Astrocyte of the spinal cord (primary cell): Measurements from ENCODE around the gene ATP5F1D.

Source experiments
- DNase-seq: peaks from one replicate; pipeline ENCODE4 v3.0.0; 2011; ENCODE audit warnings: low read depth, low spot score
- H3K4me3 ChIP-seq: 2 replicates; pipeline ENCODE4 v1.5.1; 2011; ENCODE audit warnings: low read depth, mild to moderate bottlenecking, low read length, moderate library complexity
- in situ Hi-C: cut with HindIII; loops from 2 replicates; pipeline ENCODE4 v1.10.0; 2017; ENCODE audit warnings: low sequenced_read_pairs
- TF ChIP-seq, protein P1 (sequence below): IDR thresholded peaks from 2 replicates; pipeline ENCODE4 v1.5.1; 2012; ENCODE audit warnings: low read depth, mild to moderate bottlenecking, low read length, inconsistent platforms

ATP5F1D gene

DNA sequence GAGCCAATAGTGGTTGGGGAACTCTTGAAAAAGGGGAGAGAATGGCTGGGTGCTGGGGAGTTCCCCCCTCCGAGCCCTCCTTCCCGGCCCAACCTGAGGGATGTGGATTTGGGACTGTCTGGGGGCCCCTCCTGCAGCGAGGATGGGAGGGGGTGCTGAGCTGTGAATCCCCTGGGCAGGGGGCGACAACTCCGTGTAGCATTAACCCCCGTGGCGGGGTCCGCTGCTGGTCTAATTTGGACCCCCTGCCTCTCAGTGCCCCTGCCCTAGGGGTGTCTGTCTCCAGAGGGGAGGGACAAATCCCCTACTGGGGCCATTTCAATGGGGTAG lies 16.6 kb downstream of the ATP5F1D start:
- no peak for DNase-seq
- in situ Hi-C loops, result no loop called here
- TF ChIP-seq, protein P1, sequence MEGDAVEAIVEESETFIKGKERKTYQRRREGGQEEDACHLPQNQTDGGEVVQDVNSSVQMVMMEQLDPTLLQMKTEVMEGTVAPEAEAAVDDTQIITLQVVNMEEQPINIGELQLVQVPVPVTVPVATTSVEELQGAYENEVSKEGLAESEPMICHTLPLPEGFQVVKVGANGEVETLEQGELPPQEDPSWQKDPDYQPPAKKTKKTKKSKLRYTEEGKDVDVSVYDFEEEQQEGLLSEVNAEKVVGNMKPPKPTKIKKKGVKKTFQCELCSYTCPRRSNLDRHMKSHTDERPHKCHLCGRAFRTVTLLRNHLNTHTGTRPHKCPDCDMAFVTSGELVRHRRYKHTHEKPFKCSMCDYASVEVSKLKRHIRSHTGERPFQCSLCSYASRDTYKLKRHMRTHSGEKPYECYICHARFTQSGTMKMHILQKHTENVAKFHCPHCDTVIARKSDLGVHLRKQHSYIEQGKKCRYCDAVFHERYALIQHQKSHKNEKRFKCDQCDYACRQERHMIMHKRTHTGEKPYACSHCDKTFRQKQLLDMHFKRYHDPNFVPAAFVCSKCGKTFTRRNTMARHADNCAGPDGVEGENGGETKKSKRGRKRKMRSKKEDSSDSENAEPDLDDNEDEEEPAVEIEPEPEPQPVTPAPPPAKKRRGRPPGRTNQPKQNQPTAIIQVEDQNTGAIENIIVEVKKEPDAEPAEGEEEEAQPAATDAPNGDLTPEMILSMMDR, result no peak
- H3K4me3 ChIP-seq, result no peak overlapping the region

DNA sequence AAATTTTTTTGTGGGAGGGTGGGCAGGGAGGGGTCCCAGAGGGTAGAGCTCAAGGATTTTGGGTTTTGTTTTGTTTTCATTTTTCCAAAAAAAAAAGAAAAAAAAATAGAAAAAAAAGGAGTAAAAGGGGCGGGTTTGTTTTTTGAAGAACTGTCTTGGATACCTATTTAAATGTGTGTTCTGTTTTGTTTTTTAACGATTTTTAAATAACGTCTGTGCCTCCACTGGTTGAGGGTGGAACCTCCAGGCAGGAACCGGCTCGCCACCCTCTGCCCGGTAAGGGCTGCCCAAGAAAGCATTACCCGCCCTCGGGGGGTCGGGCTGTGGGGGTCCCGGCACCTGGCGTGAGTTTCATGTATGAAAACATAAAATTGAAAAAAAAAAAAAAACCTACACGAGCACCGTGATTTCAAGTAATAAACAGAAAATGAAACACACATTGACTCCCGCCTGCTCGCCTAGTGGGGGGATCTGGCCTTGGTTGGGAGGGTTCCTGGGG lies 17.2 kb downstream of the ATP5F1D start:
- DNase-seq, result no peak
- no peak overlapping the region for H3K4me3 ChIP-seq
- TF ChIP-seq, protein P1, result no peak
- in situ Hi-C loops, result no loop called here

- DNase-seq, result peak; percentile 58
- in situ Hi-C loops, result no loop called here
- TF ChIP-seq, protein P1, result no peak
- H3K4me3 ChIP-seq, result no peak overlapping the region
Measured at GRCh38 chr19:1259206-1259875, 17.8 kb downstream of the ATP5F1D start.

GRCh38 chr19:1259876-1260748 lies 18.6 kb downstream of the ATP5F1D start:
- TF ChIP-seq, protein P1, result no peak
- no peak for DNase-seq
- peak overlapping the region; percentile 10 for H3K4me3 ChIP-seq
- in situ Hi-C loops, result no loop called here

- DNase-seq, result peak; percentile 97
Measured at GRCh38 chr19:1260749-1261537, 19.4 kb downstream of the ATP5F1D start.

GRCh38 chr19:1261538-1261797 lies 19.9 kb downstream of the ATP5F1D start:
- peak overlapping the region; percentile 54 for H3K4me3 ChIP-seq
- TF ChIP-seq, protein P1, result no peak
- in situ Hi-C loops, result no loop called here
- no peak for DNase-seq

More at GRCh38 chr19:1260749-1261537, 19.4 kb downstream of the ATP5F1D start:
- H3K4me3 ChIP-seq, result peak overlapping the region; percentile 54
- TF ChIP-seq, protein P1, result no peak
- in situ Hi-C loops, result no loop called here
